GM19455 (cell line): ENCODE measurements around the gene UNC13D.

Experiments used
- ATAC-seq: cut with Tn5 transposase; IDR thresholded peaks from one replicate; pipeline ENCODE4 v1.9.1; 2021; ENCODE audit not compliant: unreplicated experiment

Gene UNC13D

DNA sequence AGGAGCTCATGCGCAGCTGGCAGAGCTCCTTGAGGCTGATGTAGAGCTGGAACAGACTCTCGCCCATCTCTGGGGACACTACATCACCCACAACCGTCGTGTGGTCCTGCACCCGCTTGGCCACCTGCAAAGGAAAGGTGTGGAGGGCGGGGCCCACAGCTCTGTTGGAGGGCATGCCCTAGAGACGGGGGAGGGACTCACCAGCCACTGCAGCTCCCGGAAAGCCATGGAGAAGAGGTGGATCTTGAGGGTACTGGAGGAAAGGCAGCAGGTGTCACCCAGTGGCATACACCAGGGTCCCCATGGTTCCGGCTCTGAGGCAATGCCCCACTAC, 8.6 kb downstream of the UNC13D start:
- no peak for ATAC-seq

DNA sequence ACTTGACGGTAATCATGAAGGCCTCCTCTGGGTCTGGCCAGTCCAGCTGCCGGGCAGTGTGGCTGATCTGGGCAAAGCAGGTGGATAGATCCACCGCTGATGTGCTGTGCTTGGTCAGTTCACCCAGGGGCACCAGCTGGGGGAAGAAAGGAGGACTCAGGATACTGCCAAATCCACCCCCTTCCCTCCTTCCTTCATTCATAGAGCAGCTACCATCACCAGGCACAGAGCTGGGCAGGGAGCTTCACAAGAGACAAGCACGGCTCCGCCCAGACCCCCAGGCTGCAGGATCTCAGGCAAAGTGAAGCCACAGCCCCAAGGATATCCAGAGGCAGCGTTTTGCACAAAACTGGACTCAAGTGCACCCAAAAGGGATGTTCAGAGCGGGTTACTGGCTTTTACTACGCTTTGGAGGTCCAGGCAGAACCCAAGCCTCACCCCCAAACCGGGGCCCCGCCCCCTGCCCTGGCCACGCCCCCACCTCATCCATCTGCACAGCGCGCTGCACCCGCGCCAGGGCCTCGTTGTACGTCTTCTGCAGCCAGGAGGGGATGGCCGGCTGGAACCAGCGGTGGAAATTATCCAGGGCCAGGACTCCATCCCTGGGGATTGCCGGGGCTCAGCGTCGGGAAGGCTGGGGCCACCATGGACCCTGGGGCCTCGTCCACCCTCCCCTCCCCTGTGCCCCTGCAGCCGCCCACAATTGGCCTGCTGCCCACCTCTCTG, 9.1 kb downstream of the UNC13D start:
- no peak for ATAC-seq

DNA sequence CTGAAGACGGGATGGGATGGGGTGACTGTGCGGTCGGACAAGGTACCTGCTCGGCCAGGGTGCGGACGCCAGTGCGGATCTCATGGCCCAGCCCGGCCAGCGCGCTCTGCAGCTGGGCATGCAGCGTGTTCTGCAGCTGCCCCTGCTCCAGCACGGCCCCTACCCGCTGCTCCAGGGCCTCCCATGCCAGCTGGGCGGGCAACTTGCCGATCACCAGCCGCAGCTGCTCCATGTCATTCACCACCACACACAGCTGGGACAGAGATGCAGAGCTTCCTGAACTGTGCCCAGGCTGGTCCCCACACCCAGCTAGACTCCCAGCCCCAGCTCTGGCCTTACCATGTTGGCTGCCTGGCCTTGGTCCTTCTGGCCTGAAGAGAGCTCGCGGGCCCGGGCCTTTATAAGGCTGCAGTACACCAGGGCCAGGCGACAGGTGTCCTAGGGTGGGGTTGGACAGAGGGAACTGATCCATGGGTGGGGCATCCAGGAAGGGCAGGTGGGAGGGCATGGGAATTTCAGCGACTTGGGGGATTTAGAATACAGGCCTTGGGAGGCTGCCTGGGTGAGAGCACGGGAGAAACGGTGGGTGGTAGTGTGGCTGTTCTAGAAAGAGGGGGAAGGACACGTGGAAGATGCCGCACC, 9.8 kb downstream of the UNC13D start:
- no peak for ATAC-seq

DNA sequence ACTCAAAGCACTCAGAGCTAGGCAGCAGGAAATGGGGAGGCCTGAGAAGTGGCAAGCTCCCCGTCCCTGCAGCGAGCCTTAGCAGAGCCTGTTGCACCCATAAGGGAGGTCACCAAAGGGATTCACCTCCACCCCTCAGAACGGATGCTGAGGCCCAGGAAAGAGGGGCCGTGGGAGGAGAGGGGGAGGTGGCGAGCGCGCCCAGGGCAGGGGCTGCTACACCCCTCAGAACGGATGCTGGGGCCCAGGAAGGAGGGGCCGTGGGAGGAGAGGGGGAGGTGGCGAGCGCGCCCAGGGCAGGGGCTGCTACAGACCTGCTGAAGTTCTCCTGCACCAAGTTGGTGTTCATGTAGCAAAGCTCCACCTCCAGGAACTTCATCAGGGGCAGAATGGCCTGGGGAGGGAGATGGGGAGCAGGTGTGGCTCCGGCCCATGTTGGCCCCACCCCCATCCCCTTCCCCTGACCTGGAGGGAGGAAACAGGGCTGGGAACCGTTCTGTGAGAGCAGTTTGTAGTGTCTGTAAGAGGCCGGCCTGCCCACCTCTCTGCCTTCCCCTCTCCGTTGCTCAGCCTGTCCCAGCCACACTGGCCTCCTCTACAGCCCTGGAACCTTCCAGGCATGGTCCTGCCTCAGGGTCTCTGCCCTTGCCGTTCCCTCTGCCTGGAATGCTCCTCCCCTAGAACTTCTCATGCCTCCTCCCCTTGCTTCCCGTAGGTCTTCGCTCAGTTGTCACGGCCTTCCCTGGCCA, 11.4 kb downstream of the UNC13D start:
- no peak for ATAC-seq

DNA sequence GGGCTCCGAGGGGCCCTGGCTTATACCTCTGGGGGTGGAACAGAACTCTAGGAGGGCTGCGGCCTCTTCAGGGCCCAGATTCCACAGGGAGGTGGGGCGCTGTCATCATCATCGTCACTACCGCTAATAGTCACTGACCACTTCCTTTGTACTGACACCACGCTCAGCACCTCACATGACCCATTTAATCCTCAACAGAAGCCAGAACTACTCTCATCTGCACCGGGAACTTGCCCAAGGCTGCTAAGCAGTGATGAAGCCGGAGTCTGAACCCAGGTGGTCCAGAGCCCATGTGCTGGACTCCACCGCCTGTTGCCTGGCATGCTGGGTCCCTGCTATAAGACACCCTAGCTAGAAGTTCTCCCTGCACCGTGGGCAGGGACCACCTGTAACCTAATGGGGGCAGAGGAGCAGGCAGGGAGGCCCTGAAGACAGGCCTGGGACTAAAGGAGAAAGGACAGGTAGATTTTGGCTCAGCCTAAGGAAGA, 12.0 kb downstream of the UNC13D start:
- ATAC-seq, result no peak

DNA sequence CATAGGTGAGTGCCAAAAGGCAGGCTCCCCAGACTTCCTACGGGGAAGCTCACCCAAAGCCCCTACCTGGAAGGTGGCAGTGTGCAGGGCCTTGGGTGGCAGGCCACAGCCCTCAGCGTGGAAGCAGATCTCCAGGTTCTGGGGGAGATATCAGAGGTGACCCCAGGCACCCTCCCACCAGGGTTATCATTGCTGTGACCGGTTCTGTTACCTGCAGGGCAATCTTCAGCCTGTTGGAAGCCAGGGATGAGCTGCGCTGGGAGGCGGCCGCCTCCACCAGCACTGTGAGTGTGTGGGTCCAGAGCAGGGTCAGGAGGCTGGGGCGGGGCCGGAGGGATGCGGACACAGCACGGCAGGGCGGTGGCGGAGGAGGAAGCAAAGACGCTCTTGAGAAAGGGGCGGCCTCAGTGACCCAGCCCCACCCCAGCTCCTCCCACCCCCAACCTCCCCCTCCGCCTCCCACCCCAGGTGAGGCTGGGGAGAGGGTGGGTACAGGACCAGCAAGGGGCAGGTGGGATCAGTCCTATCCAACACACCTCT, 13.1 kb downstream of the UNC13D start:
- no peak for ATAC-seq

DNA sequence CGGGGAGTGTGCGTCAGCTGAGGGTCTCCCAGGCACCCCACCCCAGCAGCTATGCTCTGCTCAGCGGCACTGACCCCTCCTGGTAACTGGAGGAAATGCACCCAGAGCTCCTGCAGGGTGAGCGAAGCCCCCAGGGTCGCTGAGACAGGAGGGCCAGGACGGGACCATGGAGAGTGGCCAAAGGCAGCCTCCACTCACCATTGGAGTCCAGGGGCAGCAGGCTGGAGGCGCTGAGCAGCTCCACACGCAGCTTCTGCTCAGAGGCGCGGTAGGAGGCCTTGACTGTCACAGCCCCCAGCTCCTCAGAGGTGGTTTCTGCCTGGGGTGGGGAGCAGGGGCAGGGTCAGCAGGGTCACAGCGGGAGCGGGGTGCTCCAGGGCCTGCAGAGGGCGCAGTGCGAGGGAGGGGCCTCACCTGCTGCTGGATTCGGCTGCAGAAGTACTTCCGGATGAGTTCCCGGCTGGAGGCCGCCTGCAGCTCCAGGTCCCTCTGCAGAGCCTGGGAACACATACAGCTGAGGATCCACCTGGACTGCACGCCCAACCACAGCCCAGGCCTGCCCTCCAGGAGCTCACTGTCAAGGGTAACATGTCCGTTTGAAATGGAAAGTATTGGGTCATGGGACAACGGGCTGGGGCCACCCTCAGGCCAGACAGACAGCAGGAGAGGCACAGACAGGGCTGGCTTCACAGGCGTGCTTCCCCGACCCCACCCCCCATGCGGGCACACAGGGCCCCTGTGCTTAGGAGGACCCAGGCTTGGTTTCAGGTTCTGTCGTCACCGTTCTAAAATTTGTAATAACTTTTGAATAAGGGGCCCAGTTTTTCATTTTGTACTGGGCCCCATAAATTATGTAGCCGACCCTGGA, 13.8 kb downstream of the UNC13D start:
- ATAC-seq, result no peak

DNA sequence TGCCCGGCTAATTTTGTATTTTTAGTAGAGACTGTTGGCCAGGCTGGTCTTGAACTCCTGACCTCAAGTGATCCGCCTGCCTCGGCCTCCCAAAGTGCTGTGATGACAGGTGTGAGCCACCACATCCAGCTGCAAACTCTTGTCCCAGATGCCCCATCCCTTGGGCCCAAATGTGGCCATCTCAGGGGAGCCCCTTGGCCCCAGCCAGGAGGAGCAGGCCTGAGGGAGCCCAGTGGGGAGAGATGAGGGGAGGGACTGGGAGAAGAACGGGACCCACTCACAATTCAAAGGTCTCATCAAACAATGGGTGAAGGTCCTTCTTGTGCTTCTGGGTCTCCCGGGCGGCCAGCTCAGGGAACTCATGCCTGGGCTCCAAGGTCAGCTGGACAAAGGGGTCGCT, 14.5 kb downstream of the UNC13D start:
- no peak for ATAC-seq

DNA sequence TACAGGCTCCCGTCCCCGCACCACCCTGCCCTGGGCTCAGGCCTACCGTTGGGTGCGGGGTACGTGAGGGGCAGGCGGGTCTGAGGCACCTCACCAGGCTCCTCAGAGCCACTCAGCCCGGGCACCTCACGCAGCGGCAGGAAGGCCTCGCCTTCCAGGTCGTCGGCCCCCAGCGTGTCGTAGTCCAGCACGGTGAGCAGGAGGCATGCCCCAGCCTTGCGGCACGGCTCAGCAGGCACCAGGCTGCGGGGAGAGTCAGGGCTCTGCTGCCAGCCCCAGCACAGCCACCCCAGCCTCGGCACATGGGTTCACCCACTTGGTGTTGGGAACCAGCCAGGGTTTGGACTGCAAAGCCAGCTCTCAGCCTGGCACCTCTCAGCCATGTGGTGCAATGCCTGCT, 15.5 kb downstream of the UNC13D start:
- ATAC-seq, result no peak

DNA sequence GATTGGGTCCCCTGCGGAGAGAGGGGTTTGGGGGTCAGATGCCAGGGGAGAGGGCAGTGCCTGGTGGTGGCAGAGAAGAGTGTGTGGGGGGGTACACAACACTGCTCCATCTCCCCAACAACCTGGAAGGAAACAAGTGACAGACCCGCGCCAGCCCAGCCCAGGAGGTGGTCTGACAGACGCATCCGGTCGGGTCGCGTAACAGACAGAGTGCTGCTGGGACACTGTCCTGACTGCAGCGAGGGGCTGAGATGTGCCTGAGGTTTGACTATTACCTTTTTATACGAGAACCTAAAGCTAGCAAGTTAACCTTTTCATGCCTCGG, 16.2 kb downstream of the UNC13D start:
- no peak for ATAC-seq

DNA sequence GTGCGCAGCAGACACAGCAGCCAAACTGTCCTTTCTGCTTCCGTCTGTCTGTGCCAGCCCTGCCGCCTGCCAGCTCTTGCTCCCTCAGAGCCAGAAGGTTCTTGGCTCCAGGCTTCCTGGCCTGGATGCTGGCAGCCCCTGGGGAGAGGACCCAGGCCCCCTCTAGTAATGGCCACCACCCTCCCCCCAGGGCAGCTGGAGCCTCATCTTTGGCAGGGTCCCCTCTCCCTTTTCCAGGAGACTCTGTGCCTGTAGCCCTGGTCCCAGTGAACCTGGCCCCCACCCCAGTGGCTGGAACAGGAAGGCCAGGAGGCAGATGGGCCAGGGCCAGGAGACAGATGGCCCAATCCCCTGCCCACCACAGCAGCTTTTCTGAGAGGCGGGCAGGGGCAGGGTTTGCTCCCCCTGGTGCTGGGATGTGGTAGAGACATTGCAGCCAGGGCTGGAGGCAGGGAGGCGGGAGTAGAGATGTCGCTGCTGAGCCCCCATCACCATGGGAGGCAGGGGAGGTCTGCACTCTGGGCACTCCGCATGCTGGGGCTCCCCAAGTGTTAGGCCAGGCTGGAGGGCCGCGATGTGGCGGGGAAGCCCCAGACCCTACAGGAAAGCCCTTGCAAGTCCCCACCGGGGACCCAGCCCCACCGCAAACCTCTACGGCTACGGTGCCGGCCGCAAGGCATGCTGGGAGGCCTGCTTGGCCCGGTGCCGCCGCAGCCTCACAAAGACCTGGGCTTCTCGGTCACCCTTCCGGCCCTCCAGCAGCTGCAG, 16.7 kb downstream of the UNC13D start:
- ATAC-seq, result no peak

DNA sequence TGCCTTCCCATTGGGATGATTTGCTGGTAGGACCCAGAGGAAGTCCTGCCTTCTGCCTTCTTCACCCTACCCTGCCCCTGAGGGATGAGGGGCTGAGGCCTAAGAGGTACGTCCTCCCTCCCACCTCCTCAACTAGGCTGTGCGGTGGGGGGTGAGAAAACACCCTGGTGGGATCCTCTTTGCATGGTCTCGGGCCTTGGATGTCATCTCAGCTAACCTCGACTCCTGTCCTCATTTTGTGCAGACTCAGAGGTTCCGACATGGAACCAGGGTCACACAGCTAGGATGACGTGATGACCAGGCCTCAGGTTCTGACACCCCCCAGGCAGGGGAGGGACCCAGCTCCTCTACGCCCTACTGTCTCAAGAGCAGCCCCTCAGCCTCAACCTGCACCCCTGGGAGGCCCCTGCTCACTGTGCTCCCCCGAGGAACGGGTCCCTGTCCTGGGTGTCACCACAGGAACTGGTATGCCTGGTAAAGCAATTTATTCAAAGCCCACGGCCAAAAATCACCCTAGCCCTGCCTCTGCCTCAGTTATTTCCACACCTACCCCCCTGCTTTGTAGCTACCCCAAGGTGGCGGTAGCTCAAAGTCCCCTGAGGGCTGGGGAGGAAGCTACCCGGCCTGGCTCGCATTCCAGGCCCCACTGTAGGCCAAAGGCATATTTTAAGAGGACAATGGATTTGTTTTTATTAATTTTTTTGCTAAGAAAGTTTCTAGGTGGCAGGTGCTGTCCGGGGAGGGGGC, 17.5 kb downstream of the UNC13D start:
- no peak for ATAC-seq

DNA sequence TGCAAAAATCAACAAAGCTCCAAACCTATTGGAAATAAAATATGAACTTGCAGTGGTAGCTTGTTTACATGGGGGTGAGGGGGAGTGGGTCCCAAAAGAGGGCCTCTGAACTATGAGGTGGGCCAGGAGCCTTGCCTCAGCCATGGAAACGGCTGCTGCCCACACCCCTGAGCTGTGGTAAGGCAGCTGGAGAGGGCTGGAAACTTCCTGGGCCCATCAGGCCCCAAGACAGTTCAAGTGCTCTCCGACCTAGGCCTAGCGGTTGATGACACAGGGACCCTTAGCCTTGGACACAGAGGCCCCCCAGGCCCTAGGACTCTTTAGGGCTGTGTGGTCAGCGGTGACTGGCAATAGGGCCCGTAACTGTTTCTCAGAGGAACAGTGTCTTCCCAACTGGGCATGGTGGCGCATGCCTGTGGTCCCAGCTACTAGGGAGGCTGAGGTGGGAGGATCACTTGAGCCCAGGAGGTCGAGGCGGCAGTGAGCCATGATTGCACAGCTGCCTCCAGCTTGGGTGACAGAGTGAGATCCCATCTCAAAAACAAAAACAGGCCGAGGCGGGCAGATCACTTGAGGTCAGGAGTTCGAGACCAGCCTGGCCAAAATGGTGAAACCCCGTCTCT, 18.3 kb downstream of the UNC13D start:
- no peak for ATAC-seq

DNA sequence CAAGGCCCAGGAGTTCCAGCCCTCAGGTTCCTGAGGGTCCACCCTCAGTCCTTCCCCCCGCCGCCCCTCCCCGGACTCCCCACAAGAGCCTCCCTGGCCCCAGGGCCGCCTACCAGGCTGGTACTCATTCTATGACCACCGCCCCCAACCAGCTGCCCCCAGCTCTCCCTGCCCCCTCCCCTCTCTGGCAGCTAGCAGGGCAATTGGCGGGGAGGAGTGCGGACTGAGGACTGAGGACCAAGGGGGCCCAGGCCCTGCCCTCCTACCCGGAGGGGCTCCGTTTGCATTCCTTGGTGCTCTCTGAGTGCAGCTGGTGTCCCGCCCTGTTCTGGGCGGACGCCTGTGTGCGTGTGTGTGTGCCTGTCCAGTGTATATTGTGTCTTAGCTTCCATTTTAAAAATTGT, 19.1 kb downstream of the UNC13D start:
- no peak for ATAC-seq

DNA sequence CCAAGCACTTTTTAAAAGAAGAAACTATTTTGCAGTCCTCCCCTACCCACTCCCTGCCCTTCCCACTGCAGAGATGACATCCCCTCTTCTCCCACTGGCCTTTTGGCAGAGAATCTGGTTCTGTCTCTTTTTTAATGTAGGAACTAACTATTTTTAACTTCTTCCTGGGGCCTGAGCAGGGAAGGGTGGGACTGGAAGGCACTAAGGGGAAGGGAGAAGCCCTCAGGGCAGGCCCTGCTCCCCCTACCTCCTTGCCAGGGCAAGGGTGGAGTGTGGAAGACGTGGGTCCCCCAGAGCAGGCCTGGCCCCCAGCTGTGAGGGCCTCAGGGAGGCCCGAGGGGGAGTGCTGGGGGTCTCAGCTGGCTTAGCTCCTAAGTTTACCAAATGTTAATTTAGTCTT, 19.5 kb downstream of the UNC13D start:
- ATAC-seq, result no peak

DNA sequence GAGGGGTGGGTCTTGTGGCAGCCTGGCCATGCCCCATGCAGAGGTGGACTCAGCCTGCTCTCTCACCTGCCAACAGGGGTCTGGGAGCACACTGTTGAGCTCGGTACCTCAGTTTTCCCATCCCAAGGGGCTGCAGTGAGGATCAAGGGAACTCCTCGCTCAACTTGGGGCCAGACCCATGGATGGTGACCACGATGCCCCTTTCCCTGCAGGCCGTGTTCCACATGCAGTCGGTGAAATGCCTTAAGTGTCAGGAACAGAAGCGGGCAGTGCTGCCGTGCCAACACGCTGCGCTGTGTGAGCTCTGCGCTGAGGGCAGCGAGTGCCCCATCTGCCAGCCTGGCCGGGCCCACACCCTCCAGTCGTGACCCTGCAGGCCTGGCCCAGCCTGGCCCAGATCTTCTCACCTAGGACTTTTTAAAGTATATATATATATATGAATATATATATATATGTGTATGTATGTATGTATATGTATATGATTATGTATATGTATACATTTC, 20.1 kb downstream of the UNC13D start:
- no peak for ATAC-seq

DNA sequence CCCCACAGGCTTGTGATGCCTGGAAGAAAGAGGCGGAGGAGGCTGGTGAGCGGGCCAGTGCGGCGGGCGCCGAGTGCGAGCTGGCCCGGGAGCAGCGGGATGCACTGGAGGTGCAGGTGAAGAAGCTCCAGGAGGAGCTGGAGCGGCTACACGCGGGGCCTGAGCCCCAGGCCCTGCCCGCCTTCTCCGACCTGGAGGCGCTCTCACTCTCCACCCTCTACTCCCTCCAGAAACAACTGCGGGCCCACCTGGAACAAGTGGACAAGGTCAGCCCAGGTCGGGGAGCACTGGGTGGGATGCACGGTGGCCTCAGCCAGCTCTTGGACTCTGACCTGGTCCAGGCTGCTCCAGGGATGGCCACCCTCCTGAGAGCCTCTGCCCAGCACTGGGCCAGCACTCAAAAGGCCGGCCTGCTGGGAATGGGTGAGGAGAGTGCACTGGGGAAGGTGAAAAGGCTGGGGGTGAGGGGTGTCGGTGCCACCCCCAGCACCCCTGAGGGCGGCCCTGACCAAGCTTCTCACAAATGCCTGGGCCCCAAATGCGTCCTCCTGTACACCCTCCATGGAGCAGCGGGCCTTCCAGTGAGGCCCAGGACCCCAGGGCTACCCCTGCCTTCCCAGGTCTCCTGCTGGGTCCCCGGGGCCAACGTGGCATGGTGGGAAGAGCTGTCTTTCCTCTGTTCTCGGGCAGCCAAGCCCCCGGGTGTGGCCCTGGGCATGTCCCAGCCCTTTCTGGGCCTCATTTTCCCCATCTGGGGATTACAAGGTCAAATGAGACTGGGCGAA, 20.8 kb downstream of the UNC13D start:
- no peak for ATAC-seq

DNA sequence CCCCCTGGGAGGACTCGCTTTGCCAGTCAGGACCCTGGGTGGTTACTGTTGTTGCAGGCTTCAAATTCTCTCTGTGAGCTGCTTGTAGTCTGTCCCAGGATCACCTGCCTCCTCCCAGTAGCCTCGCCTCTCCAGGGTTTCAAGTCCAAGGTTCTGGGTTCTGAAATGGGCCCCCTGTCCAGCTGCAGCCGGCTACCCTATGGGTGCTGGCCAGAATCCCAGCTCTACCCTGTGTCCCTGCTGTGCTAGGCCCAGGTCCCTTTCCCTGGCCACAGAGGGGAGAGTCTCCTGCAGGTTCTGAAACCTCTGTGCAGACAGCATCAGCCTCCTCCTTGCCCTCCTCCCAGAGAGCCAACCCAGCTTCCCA, 21.4 kb downstream of the UNC13D start:
- no peak for ATAC-seq
